Vagina (tissue), 2 donors: ENCODE data around the gene ACOX2.

Experiments
- POLR2A ChIP-seq, 2 donors: fragments of 450-650 bp; IDR thresholded peaks; one replicate each; pipeline ENCODE4 v1.6.1; 2017; ENCODE audit warnings: antibody characterized with exemption in 2 of 2, mild to moderate bottlenecking in 2 of 2, moderate library complexity in 2 of 2
- POLR2AphosphoS5 ChIP-seq, 2 donors: sonication (generic); formaldehyde crosslinking; IDR thresholded peaks; one replicate each; pipeline ENCODE4 v1.9.0; 2017; ENCODE audit warnings: antibody characterized with exemption in 2 of 2, mild to moderate bottlenecking in 2 of 2, low read depth in 1 of 2; ENCODE audit not compliant: insufficient read depth in 1 of 2
- TF ChIP-seq, protein P1 (sequence below), 3 experiments: fragments of 450-650 bp in 2 of 3; fragments of 200-600 bp in 1 of 3; sonication (generic) in 1 of 3; IDR thresholded peaks; one replicate each; pipeline ENCODE4 v1.5.1; 2017 to 2019; ENCODE audit warnings: antibody characterized with exemption in 3 of 3, mild to moderate bottlenecking in 2 of 3, moderate library complexity in 2 of 3

DNA sequence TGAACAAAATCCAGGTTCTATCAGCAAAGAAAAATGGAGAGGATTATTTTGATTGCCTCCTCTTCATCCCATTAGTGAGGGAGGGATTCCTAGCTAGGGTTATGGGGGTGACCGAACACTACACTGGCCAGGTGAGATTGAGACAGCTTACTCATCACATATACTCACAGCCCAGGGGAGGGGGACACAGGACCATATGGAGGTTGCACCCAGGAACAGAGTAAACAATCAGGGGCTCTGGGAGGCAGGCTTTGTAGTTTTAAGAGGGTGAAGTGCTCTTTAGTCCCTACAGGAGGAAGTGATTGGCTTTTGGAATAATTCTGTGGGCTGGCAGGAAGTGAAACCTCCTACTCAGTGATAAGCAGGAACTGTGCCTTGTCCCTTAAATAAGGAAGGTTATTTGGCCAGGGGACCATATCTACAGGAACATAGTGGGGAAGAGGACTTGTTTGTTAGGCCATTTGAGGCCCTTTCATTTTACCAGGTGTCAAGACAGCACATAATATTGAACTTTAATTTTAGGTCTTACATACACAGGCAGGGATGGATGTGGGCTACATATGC is 62.6 kb downstream of the ACOX2 start:
- TF ChIP-seq, protein P1, sequence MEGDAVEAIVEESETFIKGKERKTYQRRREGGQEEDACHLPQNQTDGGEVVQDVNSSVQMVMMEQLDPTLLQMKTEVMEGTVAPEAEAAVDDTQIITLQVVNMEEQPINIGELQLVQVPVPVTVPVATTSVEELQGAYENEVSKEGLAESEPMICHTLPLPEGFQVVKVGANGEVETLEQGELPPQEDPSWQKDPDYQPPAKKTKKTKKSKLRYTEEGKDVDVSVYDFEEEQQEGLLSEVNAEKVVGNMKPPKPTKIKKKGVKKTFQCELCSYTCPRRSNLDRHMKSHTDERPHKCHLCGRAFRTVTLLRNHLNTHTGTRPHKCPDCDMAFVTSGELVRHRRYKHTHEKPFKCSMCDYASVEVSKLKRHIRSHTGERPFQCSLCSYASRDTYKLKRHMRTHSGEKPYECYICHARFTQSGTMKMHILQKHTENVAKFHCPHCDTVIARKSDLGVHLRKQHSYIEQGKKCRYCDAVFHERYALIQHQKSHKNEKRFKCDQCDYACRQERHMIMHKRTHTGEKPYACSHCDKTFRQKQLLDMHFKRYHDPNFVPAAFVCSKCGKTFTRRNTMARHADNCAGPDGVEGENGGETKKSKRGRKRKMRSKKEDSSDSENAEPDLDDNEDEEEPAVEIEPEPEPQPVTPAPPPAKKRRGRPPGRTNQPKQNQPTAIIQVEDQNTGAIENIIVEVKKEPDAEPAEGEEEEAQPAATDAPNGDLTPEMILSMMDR (IDR thresholded peaks at IDR 0.05) = no peak
- TF ChIP-seq POLR2A (IDR thresholded peaks at IDR 0.05) = no peak
- no peak for TF ChIP-seq POLR2AphosphoS5 (IDR thresholded peaks at IDR 0.05; ENCODE audit: insufficient read depth in 1 of 2, low read depth in 1 of 2)
